ENCODE data around the gene VEGFA.
A peak's percentile ranks its signal among the peaks of the same experiment; 100 is the strongest.

VEGFA gene

DNA sequence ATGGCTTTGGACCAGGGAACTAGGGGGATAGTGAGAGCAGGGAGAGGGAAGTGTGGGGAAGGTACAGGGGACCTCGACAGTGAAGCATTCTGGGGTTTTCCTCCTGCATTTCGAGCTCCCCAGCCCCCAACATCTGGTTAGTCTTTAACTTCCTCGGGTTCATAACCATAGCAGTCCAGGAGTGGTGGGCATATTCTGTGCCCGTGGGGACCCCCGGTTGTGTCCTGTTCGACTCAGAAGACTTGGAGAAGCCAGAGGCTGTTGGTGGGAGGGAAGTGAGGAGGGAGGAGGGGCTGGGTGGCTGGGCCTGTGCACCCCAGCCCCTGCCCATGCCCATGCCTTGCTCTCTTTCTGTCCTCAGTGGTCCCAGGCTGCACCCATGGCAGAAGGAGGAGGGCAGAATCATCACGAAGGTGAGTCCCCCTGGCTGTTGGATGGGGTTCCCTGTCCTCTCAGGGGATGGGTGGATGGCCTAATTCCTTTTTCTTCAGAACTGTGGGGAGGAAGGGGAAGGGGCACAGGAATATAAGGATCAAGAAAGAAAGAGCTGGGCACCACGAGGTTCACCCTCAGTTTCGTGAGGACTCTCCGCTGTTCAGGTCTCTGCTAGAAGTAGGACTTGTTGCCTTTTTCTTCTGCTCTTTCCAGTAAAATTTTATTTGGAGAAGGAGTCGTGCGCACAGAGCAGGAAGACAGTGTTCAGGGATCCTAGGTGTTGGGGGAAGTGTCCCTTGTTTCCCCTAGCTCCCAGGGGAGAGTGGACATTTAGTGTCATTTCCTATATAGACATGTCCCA lies 4.2 kb downstream of the VEGFA start:
- DNase-seq = no peak

DNA sequence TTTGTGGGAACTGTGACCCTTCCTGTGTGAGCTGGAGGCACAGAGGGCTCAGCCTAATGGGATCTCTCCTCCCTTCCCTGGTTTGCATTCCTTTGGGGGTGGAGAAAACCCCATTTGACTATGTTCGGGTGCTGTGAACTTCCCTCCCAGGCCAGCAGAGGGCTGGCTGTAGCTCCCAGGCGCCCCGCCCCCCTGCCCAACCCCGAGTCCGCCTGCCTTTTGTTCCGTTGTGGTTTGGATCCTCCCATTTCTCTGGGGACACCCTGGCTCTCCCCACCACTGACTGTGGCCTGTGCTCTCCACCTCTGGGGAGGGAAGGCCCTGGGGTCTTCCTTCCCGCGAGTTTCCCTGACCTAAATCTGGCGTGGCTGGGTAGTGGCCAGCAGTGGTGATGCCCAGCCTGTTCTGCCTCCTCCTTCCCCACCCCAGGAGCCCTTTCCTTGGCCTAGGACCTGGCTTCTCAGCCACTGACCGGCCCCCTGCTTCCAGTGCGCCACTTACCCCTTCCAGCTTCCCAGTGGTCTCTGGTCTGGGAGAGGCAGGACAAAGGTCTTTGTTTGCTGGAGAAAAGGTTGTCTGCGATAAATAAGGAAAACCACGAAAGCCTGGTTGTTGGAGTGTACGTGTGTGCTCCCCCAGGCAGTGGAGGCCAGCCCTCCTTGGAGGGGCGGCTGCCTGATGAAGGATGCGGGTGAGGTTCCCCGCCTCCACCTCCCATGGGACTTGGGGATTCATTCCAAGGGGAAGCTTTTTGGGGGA lies 4.9 kb downstream of the VEGFA start:
- DNase-seq = peak; percentile 30

DNA sequence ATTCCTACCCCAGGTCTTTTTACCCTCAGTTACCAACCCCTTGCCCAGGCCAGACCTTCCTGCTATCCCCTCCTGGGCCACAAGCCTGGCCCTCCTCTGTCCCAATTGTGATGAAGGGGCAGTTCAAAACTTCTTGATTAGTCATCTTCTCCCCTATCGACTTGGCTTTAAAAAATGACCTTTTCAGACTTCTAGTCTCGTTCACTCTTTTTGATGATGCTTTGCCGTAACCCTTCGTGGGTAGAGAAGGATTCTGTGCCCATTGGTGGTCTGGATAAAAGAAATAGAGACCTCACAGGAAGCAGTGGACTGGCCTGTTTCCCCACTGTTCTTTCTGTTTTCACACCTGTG lies 5.5 kb downstream of the VEGFA start:
- DNase-seq = no peak

DNA sequence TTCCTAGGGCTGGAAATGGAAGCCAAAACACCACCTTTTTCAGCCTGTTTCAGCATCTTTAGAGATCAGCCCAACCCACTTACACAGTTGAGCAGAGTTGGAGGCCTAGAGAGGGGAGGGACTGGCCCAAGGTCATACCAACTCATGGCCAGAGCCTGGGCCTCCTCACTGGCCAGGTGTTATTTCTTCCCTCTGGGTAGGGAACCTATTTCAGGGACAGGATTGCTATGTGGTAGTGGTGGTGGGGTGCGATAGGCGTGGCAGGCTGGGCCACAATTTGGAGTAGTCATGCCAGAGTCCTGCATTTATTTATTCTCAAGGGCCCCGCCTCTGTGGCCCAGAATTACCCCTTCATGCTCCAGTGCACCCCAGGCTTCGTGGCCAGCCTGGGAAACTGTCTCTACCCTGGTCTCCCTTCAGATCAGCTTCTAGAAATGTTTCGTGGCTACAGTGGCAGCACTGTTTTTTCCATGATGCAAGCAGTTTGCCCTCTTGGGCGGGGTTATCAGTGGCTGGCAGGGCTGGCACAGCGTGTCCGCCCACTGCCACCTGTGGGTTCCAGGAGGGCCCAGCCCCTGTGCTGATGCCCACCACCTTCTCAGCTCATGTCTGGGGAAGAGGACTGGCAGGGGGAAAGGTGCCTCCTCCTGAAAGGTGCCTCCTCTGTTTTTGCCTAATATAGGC lies 6.2 kb downstream of the VEGFA start:
- no peak for DNase-seq

DNA sequence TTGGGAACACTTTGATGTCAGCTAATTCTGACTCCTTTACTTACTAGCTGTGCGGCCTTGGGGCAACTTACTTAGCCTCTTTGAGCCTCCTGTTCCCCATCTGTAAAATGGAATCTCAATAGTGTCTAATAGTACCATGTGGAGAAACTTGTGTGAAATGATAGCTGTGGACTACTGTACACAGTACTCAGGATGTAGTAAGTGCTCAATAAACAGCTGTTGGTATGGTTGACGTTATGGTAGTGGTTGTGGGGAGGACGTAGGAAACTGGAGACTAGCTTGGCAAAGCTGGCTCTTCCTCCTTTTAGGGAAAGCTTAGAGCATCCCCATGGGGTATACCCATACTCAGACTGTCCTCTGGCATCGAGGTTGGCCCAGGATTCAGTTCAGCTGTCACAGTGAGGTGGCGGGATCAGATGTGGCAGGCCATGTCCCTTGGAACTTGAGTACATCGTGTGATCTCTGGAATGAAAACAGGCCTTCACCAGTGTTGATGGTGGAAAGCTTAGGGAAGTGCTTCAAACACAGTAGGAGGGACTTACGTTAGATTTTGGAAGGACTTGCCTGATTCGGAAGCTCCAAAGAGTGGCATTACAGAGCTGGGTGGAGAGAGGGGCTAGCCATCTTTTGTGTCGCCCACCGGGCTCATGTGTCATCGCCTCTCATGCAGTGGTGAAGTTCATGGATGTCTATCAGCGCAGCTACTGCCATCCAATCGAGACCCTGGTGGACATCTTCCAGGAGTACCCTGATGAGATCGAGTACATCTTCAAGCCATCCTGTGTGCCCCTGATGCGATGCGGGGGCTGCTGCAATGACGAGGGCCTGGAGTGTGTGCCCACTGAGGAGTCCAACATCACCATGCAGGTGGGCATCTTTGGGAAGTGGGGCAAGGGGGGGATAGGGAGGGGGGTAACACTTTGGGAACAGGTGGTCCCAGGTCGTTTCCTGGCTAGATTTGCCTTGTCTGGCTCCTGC lies 7.1 kb downstream of the VEGFA start:
- DNase-seq = no peak

DNA sequence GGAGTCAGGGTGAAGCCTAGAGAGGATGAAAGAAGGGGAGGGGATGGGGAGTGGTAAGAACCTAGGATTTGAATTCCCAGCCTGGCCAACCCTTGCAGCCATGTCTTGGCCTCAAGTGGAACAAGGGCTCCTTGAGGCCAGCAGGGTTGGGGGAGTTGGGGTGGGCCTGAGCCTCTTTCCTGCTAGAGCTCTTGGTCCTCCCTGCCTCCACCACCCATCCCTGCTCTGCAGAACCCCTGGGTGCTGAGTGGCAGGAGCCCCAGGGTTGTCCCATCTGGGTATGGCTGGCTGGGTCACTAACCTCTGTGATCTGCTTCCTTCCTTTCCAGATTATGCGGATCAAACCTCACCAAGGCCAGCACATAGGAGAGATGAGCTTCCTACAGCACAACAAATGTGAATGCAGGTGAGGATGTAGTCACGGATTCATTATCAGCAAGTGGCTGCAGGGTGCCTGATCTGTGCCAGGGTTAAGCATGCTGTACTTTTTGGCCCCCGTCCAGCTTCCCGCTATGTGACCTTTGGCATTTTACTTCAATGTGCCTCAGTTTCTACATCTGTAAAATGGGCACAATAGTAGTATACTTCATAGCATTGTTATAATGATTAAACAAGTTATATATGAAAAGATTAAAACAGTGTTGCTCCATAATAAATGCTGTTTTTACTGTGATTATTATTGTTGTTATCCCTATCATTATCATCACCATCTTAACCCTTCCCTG lies 8.3 kb downstream of the VEGFA start:
- DNase-seq = no peak

DNA sequence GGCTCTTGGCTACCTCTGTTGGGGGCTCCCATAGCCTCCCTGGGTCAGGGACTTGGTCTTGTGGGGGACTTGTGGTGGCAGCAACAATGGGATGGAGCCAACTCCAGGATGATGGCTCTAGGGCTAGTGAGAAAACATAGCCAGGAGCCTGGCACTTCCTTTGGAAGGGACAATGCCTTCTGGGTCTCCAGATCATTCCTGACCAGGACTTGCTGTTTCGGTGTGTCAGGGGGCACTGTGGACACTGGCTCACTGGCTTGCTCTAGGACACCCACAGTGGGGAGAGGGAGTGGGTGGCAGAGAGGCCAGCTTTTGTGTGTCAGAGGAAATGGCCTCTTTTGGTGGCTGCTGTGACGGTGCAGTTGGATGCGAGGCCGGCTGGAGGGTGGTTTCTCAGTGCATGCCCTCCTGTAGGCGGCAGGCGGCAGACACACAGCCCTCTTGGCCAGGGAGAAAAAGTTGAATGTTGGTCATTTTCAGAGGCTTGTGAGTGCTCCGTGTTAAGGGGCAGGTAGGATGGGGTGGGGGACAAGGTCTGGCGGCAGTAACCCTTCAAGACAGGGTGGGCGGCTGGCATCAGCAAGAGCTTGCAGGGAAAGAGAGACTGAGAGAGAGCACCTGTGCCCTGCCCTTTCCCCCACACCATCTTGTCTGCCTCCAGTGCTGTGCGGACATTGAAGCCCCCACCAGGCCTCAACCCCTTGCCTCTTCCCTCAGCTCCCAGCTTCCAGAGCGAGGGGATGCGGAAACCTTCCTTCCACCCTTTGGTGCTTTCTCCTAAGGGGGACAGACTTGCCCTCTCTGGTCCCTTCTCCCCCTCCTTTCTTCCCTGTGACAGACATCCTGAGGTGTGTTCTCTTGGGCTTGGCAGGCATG lies 9.2 kb downstream of the VEGFA start:
- no peak for DNase-seq

DNA sequence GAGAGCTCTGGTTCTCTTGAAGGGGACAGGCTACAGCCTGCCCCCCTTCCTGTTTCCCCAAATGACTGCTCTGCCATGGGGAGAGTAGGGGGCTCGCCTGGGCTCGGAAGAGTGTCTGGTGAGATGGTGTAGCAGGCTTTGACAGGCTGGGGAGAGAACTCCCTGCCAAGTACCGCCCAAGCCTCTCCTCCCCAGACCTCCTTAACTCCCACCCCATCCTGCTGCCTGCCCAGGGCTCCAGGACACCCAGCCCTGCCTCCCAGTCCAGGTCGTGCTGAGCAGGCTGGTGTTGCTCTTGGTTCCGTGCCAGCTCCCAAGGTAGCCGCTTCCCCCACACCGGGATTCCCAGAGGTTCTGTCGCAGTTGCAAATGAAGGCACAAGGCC lies 9.8 kb downstream of the VEGFA start:
- no peak for DNase-seq

DNA sequence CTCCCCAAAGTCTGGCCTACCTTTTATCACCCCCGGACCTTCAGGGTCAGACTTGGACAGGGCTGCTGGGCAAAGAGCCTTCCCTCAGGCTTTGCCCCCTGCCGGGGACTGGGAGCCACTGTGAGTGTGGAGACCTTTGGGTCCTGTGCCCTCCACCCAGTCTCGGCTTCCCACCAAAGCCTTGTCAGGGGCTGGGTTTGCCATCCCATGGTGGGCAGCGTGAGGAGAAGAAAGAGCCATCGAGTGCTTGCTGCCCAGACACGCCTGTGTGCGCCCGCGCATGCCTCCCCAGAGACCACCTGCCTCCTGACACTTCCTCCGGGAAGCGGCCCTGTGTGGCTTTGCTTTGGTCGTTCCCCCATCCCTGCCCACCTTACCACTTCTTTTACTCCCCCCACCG lies 10.3 kb downstream of the VEGFA start:
- no peak for DNase-seq

DNA sequence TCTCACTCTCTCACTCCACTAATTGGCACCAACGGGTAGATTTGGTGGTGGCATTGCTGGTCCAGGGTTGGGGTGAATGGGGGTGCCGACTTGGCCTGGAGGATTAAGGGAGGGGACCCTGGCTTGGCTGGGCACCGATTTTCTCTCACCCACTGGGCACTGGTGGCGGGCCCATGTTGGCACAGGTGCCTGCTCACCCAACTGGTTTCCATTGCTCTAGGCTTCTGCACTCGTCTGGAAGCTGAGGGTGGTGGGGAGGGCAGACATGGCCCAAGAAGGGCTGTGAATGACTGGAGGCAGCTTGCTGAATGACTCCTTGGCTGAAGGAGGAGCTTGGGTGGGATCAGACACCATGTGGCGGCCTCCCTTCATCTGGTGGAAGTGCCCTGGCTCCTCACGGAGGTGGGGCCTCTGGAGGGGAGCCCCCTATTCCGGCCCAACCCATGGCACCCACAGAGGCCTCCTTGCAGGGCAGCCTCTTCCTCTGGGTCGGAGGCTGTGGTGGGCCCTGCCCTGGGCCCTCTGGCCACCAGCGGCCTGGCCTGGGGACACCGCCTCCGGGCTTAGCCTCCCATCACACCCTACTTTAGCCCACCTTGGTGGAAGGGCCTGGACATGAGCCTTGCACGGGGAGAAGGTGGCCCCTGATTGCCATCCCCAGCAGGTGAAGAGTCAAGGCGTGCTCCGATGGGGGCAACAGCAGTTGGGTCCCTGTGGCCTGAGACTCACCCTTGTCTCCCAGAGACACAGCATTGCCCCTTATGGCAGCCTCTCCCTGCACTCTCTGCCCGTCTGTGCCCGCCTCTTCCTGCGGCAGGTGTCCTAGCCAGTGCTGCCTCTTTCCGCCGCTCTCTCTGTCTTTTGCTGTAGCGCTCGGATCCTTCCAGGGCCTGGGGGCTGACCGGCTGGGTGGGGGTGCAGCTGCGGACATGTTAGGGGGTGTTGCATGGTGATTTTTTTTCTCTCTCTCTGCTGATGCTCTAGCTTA lies 11.2 kb downstream of the VEGFA start:
- no peak for DNase-seq

DNA sequence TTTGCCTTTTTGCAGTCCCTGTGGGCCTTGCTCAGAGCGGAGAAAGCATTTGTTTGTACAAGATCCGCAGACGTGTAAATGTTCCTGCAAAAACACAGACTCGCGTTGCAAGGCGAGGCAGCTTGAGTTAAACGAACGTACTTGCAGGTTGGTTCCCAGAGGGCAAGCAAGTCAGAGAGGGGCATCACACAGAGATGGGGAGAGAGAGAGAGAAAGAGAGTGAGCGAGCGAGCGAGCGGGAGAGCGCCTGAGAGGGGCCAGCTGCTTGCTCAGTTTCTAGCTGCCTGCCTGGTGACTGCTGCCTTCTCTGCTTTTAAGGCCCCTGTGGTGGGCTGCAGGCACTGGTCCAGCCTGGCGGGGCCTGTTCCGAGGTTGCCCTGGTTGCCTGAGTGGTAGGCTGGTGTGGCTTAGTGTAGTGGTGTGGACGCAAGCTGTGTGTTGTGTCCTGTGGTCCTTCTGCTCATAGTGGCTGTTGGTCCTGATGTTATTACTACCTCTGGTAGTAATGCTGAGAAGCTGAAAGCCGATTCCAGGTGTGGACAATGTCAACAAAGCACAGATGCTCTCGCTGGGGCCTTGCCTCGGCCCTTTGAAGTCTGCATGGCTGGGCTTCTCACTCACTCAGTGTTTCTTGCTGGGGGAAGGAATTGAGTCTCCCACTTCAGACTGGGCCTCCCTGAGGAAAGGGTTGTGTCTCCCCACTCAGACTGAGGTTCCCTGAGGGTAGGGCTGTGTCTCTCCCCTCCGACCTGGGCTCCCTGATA lies 12.1 kb downstream of the VEGFA start:
- DNase-seq = no peak

DNA sequence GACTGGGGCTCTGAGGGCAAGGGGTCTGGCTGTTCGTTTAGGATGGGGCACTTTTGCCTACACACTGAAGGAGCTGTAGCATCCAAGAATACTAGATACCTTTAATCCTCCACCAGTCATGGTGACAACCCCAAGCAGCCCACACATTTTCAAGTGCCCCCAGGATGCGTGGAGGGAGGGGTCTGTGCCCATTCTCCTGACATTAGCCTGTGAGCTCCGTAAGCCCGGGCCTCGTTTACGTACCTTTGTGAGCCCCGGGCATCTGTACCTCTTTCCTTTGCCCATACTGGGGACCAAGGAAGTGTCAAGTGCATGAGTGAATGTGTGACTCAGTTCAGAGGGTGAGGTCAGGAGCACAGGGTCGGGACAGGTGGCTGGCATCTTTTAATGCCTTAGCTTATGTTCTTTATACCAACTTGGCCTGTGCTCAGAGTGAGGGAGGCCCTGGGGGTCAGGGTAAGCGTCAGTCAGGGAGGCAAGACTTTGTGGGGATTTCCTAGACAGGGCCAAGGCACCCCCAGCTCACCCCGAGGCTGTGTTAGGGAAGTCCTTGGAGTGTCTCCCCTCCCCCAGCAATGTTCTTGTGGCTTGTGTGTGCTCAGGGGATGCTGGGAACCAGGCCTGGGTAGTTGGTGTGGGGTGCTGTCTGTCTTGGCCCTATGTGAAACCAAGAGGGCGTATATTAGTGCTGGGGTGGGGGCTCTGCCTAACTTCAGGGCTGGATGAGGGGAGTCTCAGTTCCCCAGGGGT lies 12.9 kb downstream of the VEGFA start:
- no peak for DNase-seq

DNA sequence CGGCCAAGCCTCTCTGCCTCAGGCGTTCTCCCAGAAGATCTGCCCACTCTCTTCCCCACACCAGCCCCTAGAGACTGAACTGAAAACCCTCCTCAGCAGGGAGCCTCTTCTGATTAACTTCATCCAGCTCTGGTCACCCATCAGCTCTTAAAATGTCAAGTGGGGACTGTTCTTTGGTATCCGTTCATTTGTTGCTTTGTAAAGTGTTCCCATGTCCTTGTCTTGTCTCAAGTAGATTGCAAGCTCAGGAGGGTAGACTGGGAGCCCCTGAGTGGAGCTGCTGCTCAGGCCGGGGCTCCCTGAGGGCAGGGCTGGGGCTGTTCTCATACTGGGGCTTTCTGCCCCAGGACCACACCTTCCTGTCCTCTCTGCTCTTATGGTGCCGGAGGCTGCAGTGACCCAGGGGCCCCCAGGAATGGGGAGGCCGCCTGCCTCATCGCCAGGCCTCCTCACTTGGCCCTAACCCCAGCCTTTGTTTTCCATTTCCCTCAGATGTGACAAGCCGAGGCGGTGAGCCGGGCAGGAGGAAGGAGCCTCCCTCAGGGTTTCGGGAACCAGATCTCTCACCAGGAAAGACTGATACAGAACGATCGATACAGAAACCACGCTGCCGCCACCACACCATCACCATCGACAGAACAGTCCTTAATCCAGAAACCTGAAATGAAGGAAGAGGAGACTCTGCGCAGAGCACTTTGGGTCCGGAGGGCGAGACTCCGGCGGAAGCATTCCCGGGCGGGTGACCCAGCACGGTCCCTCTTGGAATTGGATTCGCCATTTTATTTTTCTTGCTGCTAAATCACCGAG lies 14.2 kb downstream of the VEGFA start:
- DNase-seq = no peak

DNA sequence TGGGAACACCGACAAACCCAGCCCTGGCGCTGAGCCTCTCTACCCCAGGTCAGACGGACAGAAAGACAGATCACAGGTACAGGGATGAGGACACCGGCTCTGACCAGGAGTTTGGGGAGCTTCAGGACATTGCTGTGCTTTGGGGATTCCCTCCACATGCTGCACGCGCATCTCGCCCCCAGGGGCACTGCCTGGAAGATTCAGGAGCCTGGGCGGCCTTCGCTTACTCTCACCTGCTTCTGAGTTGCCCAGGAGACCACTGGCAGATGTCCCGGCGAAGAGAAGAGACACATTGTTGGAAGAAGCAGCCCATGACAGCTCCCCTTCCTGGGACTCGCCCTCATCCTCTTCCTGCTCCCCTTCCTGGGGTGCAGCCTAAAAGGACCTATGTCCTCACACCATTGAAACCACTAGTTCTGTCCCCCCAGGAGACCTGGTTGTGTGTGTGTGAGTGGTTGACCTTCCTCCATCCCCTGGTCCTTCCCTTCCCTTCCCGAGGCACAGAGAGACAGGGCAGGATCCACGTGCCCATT lies 15.3 kb downstream of the VEGFA start:
- DNase-seq = no peak

DNA sequence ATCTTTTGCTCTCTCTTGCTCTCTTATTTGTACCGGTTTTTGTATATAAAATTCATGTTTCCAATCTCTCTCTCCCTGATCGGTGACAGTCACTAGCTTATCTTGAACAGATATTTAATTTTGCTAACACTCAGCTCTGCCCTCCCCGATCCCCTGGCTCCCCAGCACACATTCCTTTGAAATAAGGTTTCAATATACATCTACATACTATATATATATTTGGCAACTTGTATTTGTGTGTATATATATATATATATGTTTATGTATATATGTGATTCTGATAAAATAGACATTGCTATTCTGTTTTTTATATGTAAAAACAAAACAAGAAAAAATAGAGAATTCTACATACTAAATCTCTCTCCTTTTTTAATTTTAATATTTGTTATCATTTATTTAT lies 15.9 kb downstream of the VEGFA start:
- DNase-seq = no peak

DNA sequence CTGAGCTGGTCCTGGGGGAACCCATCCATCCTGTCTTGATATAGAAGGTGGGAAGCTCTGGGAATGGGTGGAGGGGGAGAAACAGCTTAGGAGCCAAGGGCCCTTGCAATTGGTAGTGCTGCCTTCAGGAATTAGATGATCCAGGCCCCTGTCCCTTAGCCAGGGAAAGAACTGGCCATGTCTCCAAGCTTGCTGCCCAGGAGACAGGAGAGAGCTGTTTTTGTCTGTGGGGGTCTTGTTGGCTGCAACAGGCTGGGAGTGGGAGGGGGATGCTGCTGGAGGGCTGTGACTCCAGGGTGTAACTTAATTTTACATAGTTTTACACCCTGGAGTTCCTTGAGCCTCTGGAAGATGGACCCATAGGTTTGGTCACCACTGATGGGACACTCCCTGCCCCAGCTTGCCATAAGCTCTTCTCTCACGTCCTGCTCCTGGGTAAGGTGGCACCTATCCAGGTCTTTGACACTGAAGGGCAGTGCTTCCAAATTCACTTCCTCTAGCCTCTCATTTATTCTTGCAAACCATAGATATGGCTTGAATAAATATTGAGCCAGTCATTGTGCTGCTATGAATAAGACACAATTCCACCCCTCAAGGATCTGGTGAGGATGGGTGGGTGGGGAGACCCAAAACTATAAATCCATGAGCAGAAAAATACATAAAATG lies 16.8 kb downstream of the VEGFA start:
- DNase-seq = no peak
